HCT116 (cell line): ENCODE measurements around the gene SIRPB2. TPM values are rescaled to one million over a fixed set of nuclear protein-coding genes. Genes with fewer than 3 reads are reported as not detected.

Experiments
- ATAC-seq: fragments of 200-7000 bp; cut with Tn5 transposase; 2 replicates; pipeline ENCODE4 v1.9.1; 2020; ENCODE audit warnings: mild to moderate bottlenecking, moderate library complexity
- BruUV-seq: library from RNA; stranded (reverse); fragments of 400-500 nt; replicated peaks from 2 replicates; lab custom pipeline; 2021; lab: Mats Ljungman, UMichigan
- CTCF ChIA-PET: fragments of 300-600 bp; sonication (Branson Sonifier 250); formaldehyde crosslinking; loops from one replicate; lab custom pipeline; 2021; ENCODE audit warnings: antibody characterized with exemption; lab: Charles Lee
- POLR2A ChIA-PET: fragments of 300-600, 350-600 bp; sonication (Branson Sonifier 250); formaldehyde crosslinking; loops from one replicate; lab custom pipeline; 2021; ENCODE audit warnings: antibody characterized with exemption; lab: Charles Lee
- RAD21 ChIA-PET, 2 experiments: fragments of 300-600 bp; sonication (Branson Sonifier 250); formaldehyde crosslinking; loops; one replicate each; lab custom pipeline; 2023; ENCODE audit warnings: low total read pairs in 2 of 2; ENCODE audit not compliant: uncharacterized antibody in 2 of 2, unreplicated experiment in 2 of 2, low non-redundant PET in 1 of 2; lab: Charles Lee
- DNase-seq: peaks from one replicate; pipeline ENCODE4 v3.0.0-alpha.2; 2010; ENCODE audit warnings: low read depth, low spot score
- H2AFZ ChIP-seq: fragments of 200-600 bp; shearing (Covaris generic), sonication (generic); 2 replicates; pipeline ENCODE4 v1.6.1; 2017; ENCODE audit warnings: low read depth, mixed run types, mixed read lengths, antibody characterized with exemption, low read length; ENCODE audit not compliant: poor library complexity, severe bottlenecking
- H3K27ac ChIP-seq: 2 replicates; pipeline ENCODE4 v1.5.1; 2012; ENCODE audit warnings: low read depth, low read length
- H3K27me3 ChIP-seq: fragments of 200-600 bp; sonication (generic); 2 replicates; pipeline ENCODE4 v1.6.1; 2016; ENCODE audit warnings: mixed run types, low read length, mixed read lengths; ENCODE audit not compliant: insufficient read depth
- H3K36me3 ChIP-seq, 2 experiments: fragments of 200-500 bp in 1 of 2; fragments of 200-600 bp in 1 of 2; sonication (Bioruptor generic) in 1 of 2; sonication (generic) in 1 of 2; 2 replicates each; pipeline versions ENCODE4 v1.5.1 to v1.6.1; 2014 to 2016; ENCODE audit warnings: low read length in 2 of 2, inconsistent platforms in 1 of 2, mixed read lengths in 1 of 2, mixed run types in 1 of 2; ENCODE audit not compliant: insufficient read depth in 2 of 2, control insufficient read depth in 1 of 2
- H3K4me1 ChIP-seq, 2 experiments: fragments of 200-600 bp in 1 of 2; sonication (generic) in 1 of 2; 2 replicates each; pipeline versions ENCODE4 v1.5.1 to v1.6.1; 2012 to 2017; ENCODE audit warnings: low read length in 2 of 2, inconsistent platforms in 1 of 2, mild to moderate bottlenecking in 1 of 2, mixed read lengths in 1 of 2, mixed run types in 1 of 2, moderate library complexity in 1 of 2; ENCODE audit not compliant: insufficient read depth in 2 of 2, control insufficient read depth in 1 of 2
- H3K4me2 ChIP-seq: fragments of 200-600 bp; sonication (generic); 2 replicates; pipeline ENCODE4 v1.6.1; 2017; ENCODE audit warnings: mixed run types, low read length, mixed read lengths
- H3K4me3 ChIP-seq, 2 experiments: fragments of 200-600 bp in 1 of 2; sonication (generic) in 1 of 2; replicated peaks in 1 of 2; 2 replicates each; pipeline ENCODE4 v1.5.1; 2011 to 2016; ENCODE audit warnings: low read length in 2 of 2, control low read depth in 1 of 2, low read depth in 1 of 2, mild to moderate bottlenecking in 1 of 2, mixed read lengths in 1 of 2, mixed run types in 1 of 2
- H3K79me2 ChIP-seq: fragments of 200-600 bp; sonication (generic); 2 replicates; pipeline ENCODE4 v1.6.1; 2017; ENCODE audit warnings: mild to moderate bottlenecking, mixed run types, low read length, moderate library complexity, mixed read lengths; ENCODE audit not compliant: insufficient read depth
- H3K9ac ChIP-seq: fragments of 200-600 bp; sonication (generic); 2 replicates; pipeline ENCODE4 v1.6.1; 2016; ENCODE audit warnings: low read length, mixed read lengths
- H3K9me2 ChIP-seq: fragments of 200-600 bp; sonication (generic), shearing (Covaris generic); 2 replicates; pipeline ENCODE4 v1.6.1; 2017; ENCODE audit warnings: mixed run types, mild to moderate bottlenecking, moderate library complexity; ENCODE audit not compliant: insufficient read depth
- H3K9me3 ChIP-seq, 2 experiments: fragments of 200-500 bp in 1 of 2; fragments of 200-600 bp in 1 of 2; sonication (Bioruptor generic) in 1 of 2; sonication (generic) in 1 of 2; 2 replicates each; pipeline ENCODE4 v1.6.1; 2014 to 2017; ENCODE audit warnings: low read length in 2 of 2, mixed read lengths in 2 of 2, inconsistent platforms in 1 of 2, low read depth in 1 of 2, mild to moderate bottlenecking in 1 of 2, mixed run types in 1 of 2, moderate library complexity in 1 of 2; ENCODE audit not compliant: control insufficient read depth in 1 of 2, insufficient read depth in 1 of 2
- H4K20me1 ChIP-seq: fragments of 200-600 bp; sonication (generic), shearing (Covaris generic); 2 replicates; pipeline ENCODE4 v1.6.1; 2017; ENCODE audit warnings: mixed run types, mild to moderate bottlenecking, moderate library complexity; ENCODE audit not compliant: insufficient read depth
- CBX3 ChIP-seq: IDR thresholded peaks from 2 replicates; pipeline ENCODE4 v1.6.1; 2012; ENCODE audit warnings: low read depth
- CEBPB ChIP-seq: IDR thresholded peaks from 2 replicates; pipeline ENCODE4 v1.6.1; 2012; ENCODE audit warnings: low read depth
- EGR1 ChIP-seq: IDR thresholded peaks from 2 replicates; pipeline ENCODE4 v1.6.1; 2012; ENCODE audit warnings: low read depth
- EZH2 ChIP-seq: fragments of 200-600 bp; sonication (generic); IDR thresholded peaks from 2 replicates; pipeline ENCODE4 v1.6.1; 2017; ENCODE audit warnings: antibody characterized with exemption, mixed run types
- EZH2phosphoT487 ChIP-seq: fragments of 200-600 bp; IDR thresholded peaks from 2 replicates; pipeline ENCODE4 v1.6.1; 2018; ENCODE audit warnings: antibody characterized with exemption, borderline replicate concordance
- FOSL1 ChIP-seq: IDR thresholded peaks from 2 replicates; pipeline ENCODE4 v1.6.1; 2012; ENCODE audit warnings: low read depth
- JUND ChIP-seq: IDR thresholded peaks from 2 replicates; pipeline ENCODE4 v1.6.1; 2012
- POLR2A ChIP-seq: IDR thresholded peaks from 2 replicates; pipeline ENCODE4 v1.7.0; 2011; ENCODE audit warnings: borderline replicate concordance; ENCODE audit not compliant: insufficient read depth, insufficient read length; ENCODE audit errors: extremely low read depth
- POLR2AphosphoS5 ChIP-seq: IDR thresholded peaks from 2 replicates; pipeline ENCODE4 v1.6.1; 2011; ENCODE audit warnings: mild to moderate bottlenecking, low read depth, low read length, moderate library complexity
- SIN3A ChIP-seq: IDR thresholded peaks from 2 replicates; pipeline ENCODE4 v1.6.1; 2012; ENCODE audit warnings: low read depth
- SP1 ChIP-seq: IDR thresholded peaks from 2 replicates; pipeline ENCODE4 v1.6.1; 2012; ENCODE audit warnings: low read depth
- SRF ChIP-seq: IDR thresholded peaks from 2 replicates; pipeline ENCODE4 v1.6.1; 2012; ENCODE audit warnings: low read depth
- TCF7L2 ChIP-seq: IDR thresholded peaks from 2 replicates; pipeline ENCODE4 v1.7.0; 2011; ENCODE audit warnings: borderline replicate concordance, inconsistent platforms; ENCODE audit not compliant: insufficient read depth, insufficient read length; ENCODE audit errors: extremely low read depth
- YY1 ChIP-seq: IDR thresholded peaks from 2 replicates; pipeline ENCODE4 v1.6.1; 2011; ENCODE audit warnings: low read length, low read depth, moderate library complexity, mild to moderate bottlenecking; ENCODE audit not compliant: insufficient replicate concordance; ENCODE audit errors: extremely low read depth
- ZFX ChIP-seq: fragments of 450-650 bp; IDR thresholded peaks from 2 replicates; pipeline ENCODE4 v1.6.1; 2017
- intact Hi-C: fragments of 100-400 bp; cut with micrococcal nuclease; formaldehyde crosslinking; loops from 2 replicates; pipeline ENCODE4 v1.10.0; 2022
- total RNA-seq: library from RNA; stranded (reverse); gene quantifications from one replicate; pipeline ENCODE4 v1.2.1, GENCODE V29; 2021; ENCODE audit not compliant: unreplicated experiment
- TF ChIP-seq, protein P1 (sequence below), 3 experiments: fragments of 200-600 bp in 1 of 3; sonication (generic) in 1 of 3; IDR thresholded peaks in 2 of 3; conservative IDR thresholded peaks in 1 of 3; 2 replicates each; pipeline ENCODE4 v1.5.1; 2012 to 2017; ENCODE audit warnings: low read depth in 2 of 3, low read length in 2 of 3, antibody characterized with exemption in 1 of 3, borderline replicate concordance in 1 of 3, control low read depth in 1 of 3, mild to moderate bottlenecking in 1 of 3, mixed read lengths in 1 of 3, mixed run types in 1 of 3, moderate library complexity in 1 of 3; ENCODE audit not compliant: insufficient read depth in 1 of 3
- TF ChIP-seq, protein P2 (sequence below): IDR thresholded peaks from 2 replicates; pipeline ENCODE4 v1.6.1; 2012; ENCODE audit warnings: low read depth
- TF ChIP-seq, protein P3 (sequence below): IDR thresholded peaks from 2 replicates; pipeline ENCODE4 v1.6.1; 2012
- TF ChIP-seq, protein P4 (sequence below): IDR thresholded peaks from 2 replicates; pipeline ENCODE4 v1.6.1; 2012
- TF ChIP-seq, protein P5 (sequence below): IDR thresholded peaks from 2 replicates; pipeline ENCODE4 v1.6.1; 2011; ENCODE audit warnings: mild to moderate bottlenecking, low read length, moderate library complexity; ENCODE audit not compliant: insufficient replicate concordance; ENCODE audit errors: extremely low read depth

The SIRPB2 gene
- total RNA-seq, 1 experiment from 2014 or later, result not detected

DNA sequence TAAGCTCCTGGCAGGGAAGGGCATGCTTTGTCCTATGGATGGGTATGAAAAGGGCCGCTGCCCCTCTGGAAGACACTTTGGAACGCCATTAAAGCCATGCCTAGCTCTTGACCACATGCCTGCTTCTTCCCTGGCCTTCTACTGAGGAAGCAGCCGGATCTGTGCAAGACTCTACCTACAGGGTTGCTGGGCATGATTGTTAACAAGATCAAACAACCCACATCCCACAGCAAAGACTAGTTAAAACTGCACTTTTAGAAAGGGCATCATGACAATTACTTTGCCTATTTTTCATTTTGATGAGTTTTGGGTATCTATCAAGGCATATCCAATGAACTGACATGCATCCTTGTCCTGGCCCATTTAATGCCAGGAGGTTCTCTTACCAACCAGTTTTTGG, 50.1 kb downstream of the SIRPB2 start:
- no peaks in the 10 kb centered on the region for H3K27me3 ChIP-seq
- no peak overlapping the region for H2AFZ ChIP-seq
- RAD21 ChIA-PET, result no interaction called here
- no peaks in the 10 kb centered on the region for H3K79me2 ChIP-seq
- peaks cover 26 to 40% of the 10 kb centered on the region in 2 experiments for H3K36me3 ChIP-seq
- no peak overlapping the region for H3K9ac ChIP-seq
- H3K4me3 ChIP-seq, result no peak overlapping the region
- no peaks in the 10 kb centered on the region for H3K4me1 ChIP-seq
- BruUV-seq, result no TSS peak
- no peak overlapping the region for H3K4me2 ChIP-seq
- no peak for DNase-seq
- no peaks in the 10 kb centered on the region for H4K20me1 ChIP-seq
- no peaks in the 10 kb centered on the region for H3K9me2 ChIP-seq
- CTCF ChIA-PET, result interaction anchor here (4.2 kb wide), 1 partner anchor 63 kb away, joined by 14 read pairs; no protein-coding TSS in a partner anchor
- no peak for ATAC-seq
- POLR2A ChIA-PET, result no interaction called here
- H3K9me3 ChIP-seq, result no peaks in the 10 kb centered on the region
- intact Hi-C loops, result no loop called here
- TF ChIP-seq EGR1 (no peak), POLR2A (no peak), TCF7L2 (no peak), CEBPB (no peak), EZH2 (no peak), ZFX (no peak), SIN3A (no peak), YY1 (no peak), JUND (no peak), FOSL1 (no peak), EZH2phosphoT487 (no peak), POLR2AphosphoS5 (no peak), CBX3 (no peak), SP1 (no peak), SRF (no peak)
- TF ChIP-seq, protein P1, sequence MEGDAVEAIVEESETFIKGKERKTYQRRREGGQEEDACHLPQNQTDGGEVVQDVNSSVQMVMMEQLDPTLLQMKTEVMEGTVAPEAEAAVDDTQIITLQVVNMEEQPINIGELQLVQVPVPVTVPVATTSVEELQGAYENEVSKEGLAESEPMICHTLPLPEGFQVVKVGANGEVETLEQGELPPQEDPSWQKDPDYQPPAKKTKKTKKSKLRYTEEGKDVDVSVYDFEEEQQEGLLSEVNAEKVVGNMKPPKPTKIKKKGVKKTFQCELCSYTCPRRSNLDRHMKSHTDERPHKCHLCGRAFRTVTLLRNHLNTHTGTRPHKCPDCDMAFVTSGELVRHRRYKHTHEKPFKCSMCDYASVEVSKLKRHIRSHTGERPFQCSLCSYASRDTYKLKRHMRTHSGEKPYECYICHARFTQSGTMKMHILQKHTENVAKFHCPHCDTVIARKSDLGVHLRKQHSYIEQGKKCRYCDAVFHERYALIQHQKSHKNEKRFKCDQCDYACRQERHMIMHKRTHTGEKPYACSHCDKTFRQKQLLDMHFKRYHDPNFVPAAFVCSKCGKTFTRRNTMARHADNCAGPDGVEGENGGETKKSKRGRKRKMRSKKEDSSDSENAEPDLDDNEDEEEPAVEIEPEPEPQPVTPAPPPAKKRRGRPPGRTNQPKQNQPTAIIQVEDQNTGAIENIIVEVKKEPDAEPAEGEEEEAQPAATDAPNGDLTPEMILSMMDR (IDR thresholded peaks at IDR 0.05 in 2 of 3, conservative IDR thresholded peaks at IDR 0.05 in 1 of 3; ENCODE audit: borderline replicate concordance in 1 of 3, insufficient read depth in 1 of 3, low read depth in 2 of 3, low read length in 2 of 3), result no peak
- TF ChIP-seq, protein P2, sequence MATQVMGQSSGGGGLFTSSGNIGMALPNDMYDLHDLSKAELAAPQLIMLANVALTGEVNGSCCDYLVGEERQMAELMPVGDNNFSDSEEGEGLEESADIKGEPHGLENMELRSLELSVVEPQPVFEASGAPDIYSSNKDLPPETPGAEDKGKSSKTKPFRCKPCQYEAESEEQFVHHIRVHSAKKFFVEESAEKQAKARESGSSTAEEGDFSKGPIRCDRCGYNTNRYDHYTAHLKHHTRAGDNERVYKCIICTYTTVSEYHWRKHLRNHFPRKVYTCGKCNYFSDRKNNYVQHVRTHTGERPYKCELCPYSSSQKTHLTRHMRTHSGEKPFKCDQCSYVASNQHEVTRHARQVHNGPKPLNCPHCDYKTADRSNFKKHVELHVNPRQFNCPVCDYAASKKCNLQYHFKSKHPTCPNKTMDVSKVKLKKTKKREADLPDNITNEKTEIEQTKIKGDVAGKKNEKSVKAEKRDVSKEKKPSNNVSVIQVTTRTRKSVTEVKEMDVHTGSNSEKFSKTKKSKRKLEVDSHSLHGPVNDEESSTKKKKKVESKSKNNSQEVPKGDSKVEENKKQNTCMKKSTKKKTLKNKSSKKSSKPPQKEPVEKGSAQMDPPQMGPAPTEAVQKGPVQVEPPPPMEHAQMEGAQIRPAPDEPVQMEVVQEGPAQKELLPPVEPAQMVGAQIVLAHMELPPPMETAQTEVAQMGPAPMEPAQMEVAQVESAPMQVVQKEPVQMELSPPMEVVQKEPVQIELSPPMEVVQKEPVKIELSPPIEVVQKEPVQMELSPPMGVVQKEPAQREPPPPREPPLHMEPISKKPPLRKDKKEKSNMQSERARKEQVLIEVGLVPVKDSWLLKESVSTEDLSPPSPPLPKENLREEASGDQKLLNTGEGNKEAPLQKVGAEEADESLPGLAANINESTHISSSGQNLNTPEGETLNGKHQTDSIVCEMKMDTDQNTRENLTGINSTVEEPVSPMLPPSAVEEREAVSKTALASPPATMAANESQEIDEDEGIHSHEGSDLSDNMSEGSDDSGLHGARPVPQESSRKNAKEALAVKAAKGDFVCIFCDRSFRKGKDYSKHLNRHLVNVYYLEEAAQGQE, result no peak
- TF ChIP-seq, protein P3, sequence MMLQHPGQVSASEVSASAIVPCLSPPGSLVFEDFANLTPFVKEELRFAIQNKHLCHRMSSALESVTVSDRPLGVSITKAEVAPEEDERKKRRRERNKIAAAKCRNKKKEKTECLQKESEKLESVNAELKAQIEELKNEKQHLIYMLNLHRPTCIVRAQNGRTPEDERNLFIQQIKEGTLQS, result no peak
- TF ChIP-seq, protein P4, sequence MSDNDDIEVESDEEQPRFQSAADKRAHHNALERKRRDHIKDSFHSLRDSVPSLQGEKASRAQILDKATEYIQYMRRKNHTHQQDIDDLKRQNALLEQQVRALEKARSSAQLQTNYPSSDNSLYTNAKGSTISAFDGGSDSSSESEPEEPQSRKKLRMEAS, result no peak
- TF ChIP-seq, protein P5, sequence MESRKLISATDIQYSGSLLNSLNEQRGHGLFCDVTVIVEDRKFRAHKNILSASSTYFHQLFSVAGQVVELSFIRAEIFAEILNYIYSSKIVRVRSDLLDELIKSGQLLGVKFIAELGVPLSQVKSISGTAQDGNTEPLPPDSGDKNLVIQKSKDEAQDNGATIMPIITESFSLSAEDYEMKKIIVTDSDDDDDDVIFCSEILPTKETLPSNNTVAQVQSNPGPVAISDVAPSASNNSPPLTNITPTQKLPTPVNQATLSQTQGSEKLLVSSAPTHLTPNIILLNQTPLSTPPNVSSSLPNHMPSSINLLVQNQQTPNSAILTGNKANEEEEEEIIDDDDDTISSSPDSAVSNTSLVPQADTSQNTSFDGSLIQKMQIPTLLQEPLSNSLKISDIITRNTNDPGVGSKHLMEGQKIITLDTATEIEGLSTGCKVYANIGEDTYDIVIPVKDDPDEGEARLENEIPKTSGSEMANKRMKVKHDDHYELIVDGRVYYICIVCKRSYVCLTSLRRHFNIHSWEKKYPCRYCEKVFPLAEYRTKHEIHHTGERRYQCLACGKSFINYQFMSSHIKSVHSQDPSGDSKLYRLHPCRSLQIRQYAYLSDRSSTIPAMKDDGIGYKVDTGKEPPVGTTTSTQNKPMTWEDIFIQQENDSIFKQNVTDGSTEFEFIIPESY, result no peak
- TF ChIP-seq, all 23 proteins: peak for 0
- H3K27ac ChIP-seq, result no peak overlapping the region
